Ovary (tissue), 3 donors: ENCODE results near the gene ADGRG1.

ENCODE experiments used
- POLR2A ChIP-seq: fragments of 450-650 bp; IDR thresholded peaks from one replicate; pipeline ENCODE4 v1.6.1; 2017; ENCODE audit warnings: antibody characterized with exemption, mild to moderate bottlenecking, moderate library complexity
- TF ChIP-seq, protein P1 (sequence below), 3 donors: fragments of 450-650 bp in 2 of 3; fragments of 200-600 bp in 1 of 3; IDR thresholded peaks; one replicate each; pipeline versions ENCODE4 v1.5.1 to v1.8.0; 2016 to 2022; ENCODE audit warnings: antibody characterized with exemption in 3 of 3, mild to moderate bottlenecking in 1 of 3
- donor health status: DM: no; HTN: no; CAD: no.

DNA sequence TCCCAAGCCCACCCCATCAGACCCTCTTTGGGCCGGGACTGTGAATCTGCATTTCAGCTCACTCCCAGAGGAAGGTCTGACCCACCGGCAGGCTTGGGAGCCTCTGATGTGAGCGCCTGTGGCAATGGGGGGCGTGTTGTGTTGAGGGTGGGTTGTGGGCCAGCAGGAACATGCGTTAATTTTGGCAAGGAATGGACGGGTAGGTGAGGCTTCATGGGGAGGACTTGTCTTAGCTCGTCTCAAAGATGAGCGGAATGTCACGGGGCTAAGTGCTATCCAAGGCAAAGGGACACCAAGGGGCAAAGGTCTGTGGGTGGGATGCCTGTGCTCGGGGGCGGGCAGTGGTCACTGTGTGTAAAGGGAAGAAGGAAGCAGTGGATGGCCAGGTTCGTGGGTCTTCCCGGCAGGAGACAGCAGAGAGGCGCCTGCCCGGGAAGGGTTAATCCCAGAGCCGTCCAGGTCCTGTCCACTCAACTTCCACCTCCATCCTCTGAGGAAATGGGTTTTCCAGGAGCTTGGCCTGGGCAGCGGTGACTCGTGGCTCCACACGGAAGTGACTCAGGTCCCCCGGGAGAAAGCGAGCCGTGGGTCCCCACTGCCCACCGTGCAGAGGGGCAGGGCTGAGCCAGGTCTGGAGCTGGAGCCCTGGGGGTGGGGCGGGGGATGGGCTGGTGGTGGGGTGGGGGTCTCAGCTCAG is 17.4 kb downstream of the ADGRG1 start:
- TF ChIP-seq, protein P1, sequence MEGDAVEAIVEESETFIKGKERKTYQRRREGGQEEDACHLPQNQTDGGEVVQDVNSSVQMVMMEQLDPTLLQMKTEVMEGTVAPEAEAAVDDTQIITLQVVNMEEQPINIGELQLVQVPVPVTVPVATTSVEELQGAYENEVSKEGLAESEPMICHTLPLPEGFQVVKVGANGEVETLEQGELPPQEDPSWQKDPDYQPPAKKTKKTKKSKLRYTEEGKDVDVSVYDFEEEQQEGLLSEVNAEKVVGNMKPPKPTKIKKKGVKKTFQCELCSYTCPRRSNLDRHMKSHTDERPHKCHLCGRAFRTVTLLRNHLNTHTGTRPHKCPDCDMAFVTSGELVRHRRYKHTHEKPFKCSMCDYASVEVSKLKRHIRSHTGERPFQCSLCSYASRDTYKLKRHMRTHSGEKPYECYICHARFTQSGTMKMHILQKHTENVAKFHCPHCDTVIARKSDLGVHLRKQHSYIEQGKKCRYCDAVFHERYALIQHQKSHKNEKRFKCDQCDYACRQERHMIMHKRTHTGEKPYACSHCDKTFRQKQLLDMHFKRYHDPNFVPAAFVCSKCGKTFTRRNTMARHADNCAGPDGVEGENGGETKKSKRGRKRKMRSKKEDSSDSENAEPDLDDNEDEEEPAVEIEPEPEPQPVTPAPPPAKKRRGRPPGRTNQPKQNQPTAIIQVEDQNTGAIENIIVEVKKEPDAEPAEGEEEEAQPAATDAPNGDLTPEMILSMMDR (IDR thresholded peaks at IDR 0.05) = no peak
- no peak for TF ChIP-seq POLR2A
